GM19452 (cell line): Measurements from ENCODE around the gene COMMD7.
"Not testable (repeated sequence)": the region's sequence is repeated elsewhere in the genome, so short reads cannot be mapped to it uniquely, and the experiment has no call there.

ENCODE experiments used
- ATAC-seq: cut with Tn5 transposase; IDR thresholded peaks from one replicate; pipeline ENCODE4 v1.9.1; 2021; ENCODE audit not compliant: unreplicated experiment

COMMD7 gene

GRCh38 chr20:32729334-32729733 lies 13.9 kb downstream of the COMMD7 start:
- ATAC-seq, result not testable (repeated sequence)

GRCh38 chr20:32728435-32728834 lies 14.8 kb downstream of the COMMD7 start:
- not testable (repeated sequence) for ATAC-seq

GRCh38 chr20:32727683-32728082 lies 15.6 kb downstream of the COMMD7 start:
- no peak for ATAC-seq

GRCh38 chr20:32718749-32719348 lies 24.4 kb downstream of the COMMD7 start:
- ATAC-seq, result no peak

- ATAC-seq, result no peak
These were observed 31.9 kb downstream of the COMMD7 start for GRCh38 chr20:32711346-32711745.

GRCh38 chr20:32709632-32710121 lies 33.6 kb downstream of the COMMD7 start:
- ATAC-seq, result no peak

- not testable (repeated sequence) for ATAC-seq
These were observed 34.1 kb downstream of the COMMD7 start for GRCh38 chr20:32709029-32709631.

GRCh38 chr20:32707691-32708581 lies 35.3 kb downstream of the COMMD7 start:
- ATAC-seq, result no peak

- ATAC-seq, result no peak
These were observed 36.8 kb downstream of the COMMD7 start for GRCh38 chr20:32706486-32706885.

GRCh38 chr20:32702706-32703425 lies 40.4 kb downstream of the COMMD7 start:
- no peak for ATAC-seq

GRCh38 chr20:32697608-32698007 lies 45.7 kb downstream of the COMMD7 start:
- ATAC-seq, result no peak

GRCh38 chr20:32695089-32695488 lies 48.2 kb downstream of the COMMD7 start:
- no peak for ATAC-seq

GRCh38 chr20:32688966-32689365 lies 54.3 kb downstream of the COMMD7 start:
- ATAC-seq, result not testable (repeated sequence)

GRCh38 chr20:32687180-32687532 lies 56.1 kb downstream of the COMMD7 start:
- no peak for ATAC-seq

- no peak for ATAC-seq
These were observed 56.6 kb downstream of the COMMD7 start for GRCh38 chr20:32686530-32687179.

- ATAC-seq, result no peak
These were observed 57.4 kb downstream of the COMMD7 start for GRCh38 chr20:32685541-32686529.

- no peak for ATAC-seq
These were observed 60.7 kb downstream of the COMMD7 start for GRCh38 chr20:32682508-32682987.

- ATAC-seq, result no peak
These were observed 61.8 kb downstream of the COMMD7 start for GRCh38 chr20:32681175-32682084.
